K562 (cell line): ENCODE results near the gene DGCR6L. TPM values are rescaled to one million over a fixed set of nuclear protein-coding genes. Genes with fewer than 3 reads are reported as not detected.

Source experiments
- CTCFL ChIP-seq: IDR thresholded peaks from 2 replicates; pipeline ENCODE4 v1.6.1; 2011; ENCODE audit warnings: borderline replicate concordance, low read depth, mild to moderate bottlenecking, moderate library complexity, low read length; ENCODE audit not compliant: insufficient read depth, poor library complexity, severe bottlenecking
- HDAC6 ChIP-seq: IDR thresholded peaks from 2 replicates; pipeline ENCODE4 v1.6.1; 2012; ENCODE audit warnings: low read depth, mild to moderate bottlenecking, control low read depth, inconsistent platforms, low read length, moderate library complexity
- HNRNPK ChIP-seq: fragments of 200-400 bp; formaldehyde crosslinking; IDR thresholded peaks from one replicate; pipeline ENCODE4 v1.6.1; 2018; ENCODE audit warnings: mild to moderate bottlenecking, low read depth, low read length; ENCODE audit not compliant: poor library complexity, severe bottlenecking
- LCOR ChIP-seq: sonication (generic); formaldehyde crosslinking; IDR thresholded peaks from 2 replicates; pipeline ENCODE4 v1.8.0; 2022; ENCODE audit warnings: mild to moderate bottlenecking, missing genetic modification reagents
- NFE2 ChIP-seq: IDR thresholded peaks from 2 replicates; pipeline ENCODE4 v1.6.1; 2014; ENCODE audit warnings: antibody characterized with exemption, low read depth
- PHF20 ChIP-seq: fragments of 450-650 bp; IDR thresholded peaks from 2 replicates; pipeline ENCODE4 v1.6.1; 2018; ENCODE audit not compliant: partially characterized antibody
- RAD21 ChIP-seq, 2 experiments: fragments of 250-450 bp in 1 of 2; fragments of 450-650 bp in 1 of 2; sonication (Bioruptor Pico) in 1 of 2; formaldehyde crosslinking in 1 of 2; IDR thresholded peaks in 1 of 2; conservative IDR thresholded peaks in 1 of 2; 2 replicates each; pipeline versions ENCODE4 v1.4.0 to v1.8.0; 2020 to 2022; ENCODE audit warnings: mild to moderate bottlenecking in 2 of 2, moderate library complexity in 1 of 2
- SNAPC5 ChIP-seq: fragments of 250-450 bp; sonication (Bioruptor Pico); IDR thresholded peaks from 2 replicates; pipeline ENCODE4 v1.8.0; 2021; ENCODE audit warnings: moderate library complexity, mild to moderate bottlenecking, inconsistent platforms
- TFAP4 ChIP-seq: sonication (generic); formaldehyde crosslinking; IDR thresholded peaks from 2 replicates; pipeline ENCODE4 v1.8.0; 2022; ENCODE audit warnings: missing genetic modification reagents, mild to moderate bottlenecking, moderate library complexity, borderline replicate concordance
- ZFPM2 ChIP-seq: fragments of 250-450 bp; sonication (Bioruptor Pico); IDR thresholded peaks from 2 replicates; pipeline ENCODE4 v1.5.1; 2022; ENCODE audit warnings: mild to moderate bottlenecking
- ZNF41 ChIP-seq: fragments of 250-450 bp; sonication (Bioruptor Pico); conservative IDR thresholded peaks from 2 replicates; pipeline ENCODE4 v1.4.0; 2020; ENCODE audit warnings: mild to moderate bottlenecking
- polyA plus RNA-seq, 8 experiments: library from polyadenylated mRNA; depleted of rRNA in 4 of 8; stranded (reverse) in 5 of 8; unstranded in 3 of 8; fragments of >200 nt; fragmentation: Nextera tagmentation in 2 of 8; fragmentation: Illumina TruSeq in 1 of 8; extraction: Ambion mirVana in 2 of 8; extraction: Trizol in 1 of 8; gene quantifications; 2 replicates each; pipeline versions ENCODE4 v1.2.1 to v1.2.3, GENCODE V29; 2011 to 2014; ENCODE audit warnings: inconsistent platforms in 1 of 8, missing spikeins in 1 of 8
- total RNA-seq, 7 experiments: library from RNA; depleted of rRNA in 6 of 7; stranded (reverse); fragments of >200 nt in 6 of 7; fragmentation: Illumina TruSeq in 2 of 7; extraction: Trizol in 2 of 7; gene quantifications; 2 replicates each; pipeline versions ENCODE4 v1.2.1 to v1.2.3, GENCODE V29; 2011 to 2021; ENCODE audit warnings: low replicate concordance in 1 of 7
- TF ChIP-seq, protein P1 (sequence below): sonication (generic); formaldehyde crosslinking; IDR thresholded peaks from 2 replicates; pipeline ENCODE4 v1.8.0; 2023; ENCODE audit warnings: missing genetic modification reagents, mild to moderate bottlenecking, borderline replicate concordance
- TF ChIP-seq, protein P2 (sequence below): fragments of 150-350 bp; conservative IDR thresholded peaks from 2 replicates; pipeline ENCODE4 v1.6.1; 2014; ENCODE audit warnings: low read length

Gene DGCR6L
- total and polyA plus RNA-seq, 9 of the 15 experiments (the other 6 are each of a cell fraction or from before 2014, with no cell fraction given): 3.6 to 151 (median 51.0) TPM

DNA sequence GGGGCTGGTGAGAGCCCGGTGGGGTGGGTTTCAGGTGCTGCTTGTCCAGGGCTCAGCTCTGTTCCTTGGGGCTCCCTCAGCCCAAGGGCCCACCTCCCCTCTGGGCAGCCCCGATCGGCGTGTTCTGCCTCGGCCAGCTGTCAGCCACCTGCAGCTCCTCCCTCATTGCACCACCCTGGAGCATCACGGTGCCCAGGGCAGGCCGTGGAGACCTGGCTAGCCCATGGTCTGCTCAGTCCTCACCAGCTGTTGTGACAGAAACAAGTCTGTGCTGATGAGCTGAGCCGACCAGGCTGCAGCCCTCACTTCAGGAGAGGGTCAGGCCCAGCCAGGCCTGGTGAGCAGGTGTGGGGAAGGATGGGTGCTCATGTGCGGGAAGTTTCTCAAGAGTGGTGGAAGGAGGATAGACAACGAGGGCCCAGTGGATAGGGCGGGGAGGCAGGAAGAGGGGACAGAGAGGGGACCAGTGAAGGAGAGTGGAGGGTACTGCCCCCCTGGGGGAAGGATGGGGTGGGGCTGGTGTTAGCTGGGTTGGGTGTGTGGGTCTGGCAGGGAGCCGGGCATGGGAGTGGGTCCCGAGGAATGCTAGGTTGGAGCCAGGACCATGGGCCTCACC, 35.3 kb downstream of the DGCR6L start (continued):
- TF ChIP-seq, protein P1, sequence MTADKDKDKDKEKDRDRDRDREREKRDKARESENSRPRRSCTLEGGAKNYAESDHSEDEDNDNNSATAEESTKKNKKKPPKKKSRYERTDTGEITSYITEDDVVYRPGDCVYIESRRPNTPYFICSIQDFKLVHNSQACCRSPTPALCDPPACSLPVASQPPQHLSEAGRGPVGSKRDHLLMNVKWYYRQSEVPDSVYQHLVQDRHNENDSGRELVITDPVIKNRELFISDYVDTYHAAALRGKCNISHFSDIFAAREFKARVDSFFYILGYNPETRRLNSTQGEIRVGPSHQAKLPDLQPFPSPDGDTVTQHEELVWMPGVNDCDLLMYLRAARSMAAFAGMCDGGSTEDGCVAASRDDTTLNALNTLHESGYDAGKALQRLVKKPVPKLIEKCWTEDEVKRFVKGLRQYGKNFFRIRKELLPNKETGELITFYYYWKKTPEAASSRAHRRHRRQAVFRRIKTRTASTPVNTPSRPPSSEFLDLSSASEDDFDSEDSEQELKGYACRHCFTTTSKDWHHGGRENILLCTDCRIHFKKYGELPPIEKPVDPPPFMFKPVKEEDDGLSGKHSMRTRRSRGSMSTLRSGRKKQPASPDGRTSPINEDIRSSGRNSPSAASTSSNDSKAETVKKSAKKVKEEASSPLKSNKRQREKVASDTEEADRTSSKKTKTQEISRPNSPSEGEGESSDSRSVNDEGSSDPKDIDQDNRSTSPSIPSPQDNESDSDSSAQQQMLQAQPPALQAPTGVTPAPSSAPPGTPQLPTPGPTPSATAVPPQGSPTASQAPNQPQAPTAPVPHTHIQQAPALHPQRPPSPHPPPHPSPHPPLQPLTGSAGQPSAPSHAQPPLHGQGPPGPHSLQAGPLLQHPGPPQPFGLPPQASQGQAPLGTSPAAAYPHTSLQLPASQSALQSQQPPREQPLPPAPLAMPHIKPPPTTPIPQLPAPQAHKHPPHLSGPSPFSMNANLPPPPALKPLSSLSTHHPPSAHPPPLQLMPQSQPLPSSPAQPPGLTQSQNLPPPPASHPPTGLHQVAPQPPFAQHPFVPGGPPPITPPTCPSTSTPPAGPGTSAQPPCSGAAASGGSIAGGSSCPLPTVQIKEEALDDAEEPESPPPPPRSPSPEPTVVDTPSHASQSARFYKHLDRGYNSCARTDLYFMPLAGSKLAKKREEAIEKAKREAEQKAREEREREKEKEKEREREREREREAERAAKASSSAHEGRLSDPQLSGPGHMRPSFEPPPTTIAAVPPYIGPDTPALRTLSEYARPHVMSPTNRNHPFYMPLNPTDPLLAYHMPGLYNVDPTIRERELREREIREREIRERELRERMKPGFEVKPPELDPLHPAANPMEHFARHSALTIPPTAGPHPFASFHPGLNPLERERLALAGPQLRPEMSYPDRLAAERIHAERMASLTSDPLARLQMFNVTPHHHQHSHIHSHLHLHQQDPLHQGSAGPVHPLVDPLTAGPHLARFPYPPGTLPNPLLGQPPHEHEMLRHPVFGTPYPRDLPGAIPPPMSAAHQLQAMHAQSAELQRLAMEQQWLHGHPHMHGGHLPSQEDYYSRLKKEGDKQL (CRISPR knock-in tag): 0 out of 2 replicates have a peak, but pooled peaks have one; percentile 77
- TF ChIP-seq HDAC6 (no peak), HNRNPK (no peak), NFE2 (no peak), RAD21 (CRISPR knock-in tag; conservative IDR thresholded peaks at IDR 0.05 in 1 of 2, IDR thresholded peaks at IDR 0.05 in 1 of 2) (no peak), SNAPC5 (CRISPR knock-in tag) (no peak), LCOR (peak; percentile 45; the same call in 1 of the 2 replicates), TFAP4 (peak; percentile 68; the same call in 1 of the 2 replicates), PHF20 (no peak), ZFPM2 (CRISPR knock-in tag) (no peak), ZNF41 (no peak), CTCFL (no peak)
- TF ChIP-seq, protein P2, sequence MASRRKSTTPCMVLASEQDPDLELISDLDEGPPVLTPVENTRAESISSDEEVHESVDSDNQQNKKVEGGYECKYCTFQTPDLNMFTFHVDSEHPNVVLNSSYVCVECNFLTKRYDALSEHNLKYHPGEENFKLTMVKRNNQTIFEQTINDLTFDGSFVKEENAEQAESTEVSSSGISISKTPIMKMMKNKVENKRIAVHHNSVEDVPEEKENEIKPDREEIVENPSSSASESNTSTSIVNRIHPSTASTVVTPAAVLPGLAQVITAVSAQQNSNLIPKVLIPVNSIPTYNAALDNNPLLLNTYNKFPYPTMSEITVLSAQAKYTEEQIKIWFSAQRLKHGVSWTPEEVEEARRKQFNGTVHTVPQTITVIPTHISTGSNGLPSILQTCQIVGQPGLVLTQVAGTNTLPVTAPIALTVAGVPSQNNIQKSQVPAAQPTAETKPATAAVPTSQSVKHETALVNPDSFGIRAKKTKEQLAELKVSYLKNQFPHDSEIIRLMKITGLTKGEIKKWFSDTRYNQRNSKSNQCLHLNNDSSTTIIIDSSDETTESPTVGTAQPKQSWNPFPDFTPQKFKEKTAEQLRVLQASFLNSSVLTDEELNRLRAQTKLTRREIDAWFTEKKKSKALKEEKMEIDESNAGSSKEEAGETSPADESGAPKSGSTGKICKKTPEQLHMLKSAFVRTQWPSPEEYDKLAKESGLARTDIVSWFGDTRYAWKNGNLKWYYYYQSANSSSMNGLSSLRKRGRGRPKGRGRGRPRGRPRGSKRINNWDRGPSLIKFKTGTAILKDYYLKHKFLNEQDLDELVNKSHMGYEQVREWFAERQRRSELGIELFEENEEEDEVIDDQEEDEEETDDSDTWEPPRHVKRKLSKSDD: no peak
